Right renal pelvis (tissue), 4 donors: ENCODE results near the gene BDKRB2. TPM values are rescaled to one million over a fixed set of nuclear protein-coding genes. Genes with fewer than 3 reads are reported as not detected.

Experiments
- DNase-seq, 4 donors: peaks; one replicate each; pipeline ENCODE4 v3.0.0-alpha.2; 2013; ENCODE audit warnings: low read depth in 4 of 4, low spot score in 3 of 4, missing footprints in 1 of 4
- polyA plus RNA-seq, 4 donors: library from polyadenylated mRNA; unstranded; fragments of 120-200 nt; gene quantifications; one replicate each; pipeline ENCODE4 v1.2.1, GENCODE V29; 2013; ENCODE audit not compliant: insufficient read length in 4 of 4

BDKRB2 gene
- polyA plus RNA-seq, 4 donors = 3.2 to 3.7 (median 3.3) TPM

GRCh38 chr14:96173636-96174475 lies 30.8 kb upstream of the BDKRB2 start:
- DNase-seq = no peak

DNA sequence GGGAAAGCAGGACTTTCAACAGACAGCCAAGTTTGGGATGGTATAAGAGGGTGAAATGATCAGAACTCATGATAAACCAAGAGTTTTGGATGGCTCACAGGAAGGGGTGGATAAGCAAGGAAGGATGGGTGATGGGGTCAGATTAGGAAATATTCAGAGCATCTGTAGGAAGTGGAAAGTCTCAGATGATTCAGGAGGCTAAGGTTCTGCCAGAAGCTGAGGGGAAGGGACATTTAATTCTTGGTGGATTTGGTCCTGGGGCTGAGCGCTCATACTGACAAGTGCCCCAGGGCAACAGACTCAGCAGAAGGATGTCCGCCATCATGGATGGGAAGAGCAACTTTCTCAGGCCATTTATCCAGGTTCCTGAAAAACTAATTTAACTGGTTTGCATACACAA lies 28.4 kb upstream of the BDKRB2 start:
- DNase-seq = no peak

DNA sequence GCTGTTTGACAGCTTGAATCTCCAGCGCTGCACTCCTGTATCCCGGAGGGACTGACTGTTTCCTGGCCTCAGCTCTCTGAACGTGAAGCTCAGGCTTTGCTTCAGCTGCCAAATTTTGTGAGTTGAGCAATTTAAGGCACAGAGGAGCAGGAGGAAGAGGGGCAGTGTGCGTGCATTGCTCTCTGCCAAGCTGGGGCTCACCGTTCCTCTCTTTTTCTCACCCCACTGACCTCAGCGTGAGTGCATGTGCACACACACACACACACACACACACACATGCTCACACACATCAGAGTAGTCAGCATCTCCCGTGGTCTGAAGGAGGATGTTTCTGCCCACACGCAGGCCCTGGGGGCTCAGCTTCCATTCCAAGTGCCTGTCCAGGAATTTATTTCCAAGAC lies 27.8 kb upstream of the BDKRB2 start:
- no peak for DNase-seq

DNA sequence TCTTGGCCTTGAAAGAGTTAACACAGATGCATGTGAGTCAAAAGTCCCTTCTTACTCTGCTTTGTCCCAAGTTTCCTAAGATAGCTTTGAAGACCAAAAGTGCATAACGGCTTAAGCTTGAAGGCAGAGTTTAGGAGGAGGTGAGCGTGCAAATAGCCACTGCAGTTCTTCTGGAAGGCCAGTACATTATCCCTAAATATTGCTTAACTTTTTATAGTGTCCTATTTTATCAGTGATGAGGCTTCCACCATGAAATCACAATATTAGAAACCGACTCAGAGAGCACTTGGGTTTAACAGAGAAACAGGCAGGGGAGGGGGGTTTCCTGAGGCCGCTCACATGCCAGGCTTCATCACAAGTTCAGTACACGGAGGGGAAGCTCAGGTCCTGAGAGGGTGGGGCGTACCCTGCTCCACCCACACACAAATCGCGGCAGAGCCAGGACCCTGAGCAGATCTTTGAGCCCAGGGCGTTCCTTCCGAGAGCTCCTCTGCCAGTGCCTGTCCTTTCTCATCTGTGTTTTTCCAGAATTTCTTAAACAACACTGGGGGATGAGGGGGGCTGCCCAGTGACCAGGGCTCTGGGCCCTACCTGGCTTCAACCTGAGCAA lies 26.8 kb upstream of the BDKRB2 start:
- DNase-seq = no peak

DNA sequence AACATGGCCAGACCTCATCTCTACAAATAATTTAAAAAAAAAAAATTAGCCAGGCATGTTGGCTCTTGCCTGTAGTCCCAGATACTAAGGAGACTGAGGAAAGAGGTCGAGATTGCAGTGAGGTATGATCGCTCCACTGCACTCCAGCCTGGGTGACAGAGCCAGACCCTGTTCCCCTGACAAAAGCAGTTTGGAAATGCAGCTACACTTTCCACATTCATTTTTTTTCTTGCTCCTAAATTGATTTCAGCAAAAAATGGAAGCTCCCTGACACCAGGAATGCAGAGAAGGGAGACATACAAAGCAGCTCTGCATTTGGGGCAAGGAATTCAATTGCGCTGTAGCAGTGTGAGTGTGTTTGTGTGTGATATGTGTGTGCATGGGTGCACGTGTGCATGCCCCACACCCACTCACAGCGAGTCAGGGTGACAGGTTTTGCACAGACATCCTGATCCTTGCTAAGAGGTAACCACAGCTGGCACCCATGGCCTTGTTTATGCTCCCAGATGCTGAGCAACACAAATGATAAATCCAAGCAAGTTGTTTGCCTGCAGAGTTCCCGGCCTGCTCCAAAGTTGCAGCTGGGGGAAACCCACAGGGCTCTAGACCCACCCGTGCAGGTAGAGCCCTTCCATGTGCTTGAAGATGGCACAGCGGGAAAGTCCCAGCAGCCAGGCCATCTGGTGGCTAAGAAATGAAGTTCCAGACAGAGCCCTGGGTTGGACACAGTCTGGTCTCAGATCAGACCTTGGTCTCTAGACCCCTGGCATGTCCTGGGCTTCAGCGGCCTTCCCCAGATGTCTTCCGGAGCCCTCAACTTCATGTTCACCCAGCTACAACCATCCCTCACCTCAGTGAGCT lies 25.9 kb upstream of the BDKRB2 start:
- no peak for DNase-seq

DNA sequence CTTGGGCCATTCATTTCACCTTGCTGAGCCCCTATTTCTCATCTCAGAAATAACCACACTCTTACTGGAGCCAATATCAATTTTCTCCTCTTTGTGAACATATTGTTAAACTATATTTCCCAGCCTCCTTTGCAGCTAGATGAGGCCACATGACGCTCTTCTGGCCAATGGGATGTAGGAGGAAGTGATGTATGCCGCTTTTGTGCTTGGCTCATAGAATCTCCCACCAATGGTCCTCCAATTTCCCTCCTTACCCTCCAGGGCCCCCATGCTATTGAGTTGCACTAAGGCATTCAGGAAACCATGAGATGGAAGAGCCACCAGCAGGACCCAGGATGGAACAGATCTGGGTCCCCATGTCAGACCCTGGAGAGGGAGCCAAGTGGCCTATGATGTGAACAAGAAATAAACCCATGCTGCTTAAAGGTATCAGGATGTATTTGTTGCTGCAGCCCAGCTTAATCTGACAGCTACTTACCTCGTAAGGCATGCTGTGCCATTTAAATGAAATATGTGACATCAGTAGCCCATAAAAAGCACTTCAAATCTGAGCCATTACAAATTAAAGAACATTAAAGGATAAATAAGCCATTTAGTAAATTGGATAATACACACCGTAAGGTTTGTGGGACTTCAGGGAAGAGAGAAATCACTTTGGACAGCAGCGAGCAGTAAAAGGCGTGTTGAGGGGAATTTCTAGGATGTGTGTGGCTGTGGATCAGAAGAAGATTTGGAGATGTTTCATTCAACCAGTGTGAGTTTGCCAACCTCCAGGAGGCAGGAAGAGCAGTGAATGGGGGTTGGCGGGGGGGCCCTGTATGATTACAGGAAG lies 24.4 kb upstream of the BDKRB2 start:
- no peak for DNase-seq

DNA sequence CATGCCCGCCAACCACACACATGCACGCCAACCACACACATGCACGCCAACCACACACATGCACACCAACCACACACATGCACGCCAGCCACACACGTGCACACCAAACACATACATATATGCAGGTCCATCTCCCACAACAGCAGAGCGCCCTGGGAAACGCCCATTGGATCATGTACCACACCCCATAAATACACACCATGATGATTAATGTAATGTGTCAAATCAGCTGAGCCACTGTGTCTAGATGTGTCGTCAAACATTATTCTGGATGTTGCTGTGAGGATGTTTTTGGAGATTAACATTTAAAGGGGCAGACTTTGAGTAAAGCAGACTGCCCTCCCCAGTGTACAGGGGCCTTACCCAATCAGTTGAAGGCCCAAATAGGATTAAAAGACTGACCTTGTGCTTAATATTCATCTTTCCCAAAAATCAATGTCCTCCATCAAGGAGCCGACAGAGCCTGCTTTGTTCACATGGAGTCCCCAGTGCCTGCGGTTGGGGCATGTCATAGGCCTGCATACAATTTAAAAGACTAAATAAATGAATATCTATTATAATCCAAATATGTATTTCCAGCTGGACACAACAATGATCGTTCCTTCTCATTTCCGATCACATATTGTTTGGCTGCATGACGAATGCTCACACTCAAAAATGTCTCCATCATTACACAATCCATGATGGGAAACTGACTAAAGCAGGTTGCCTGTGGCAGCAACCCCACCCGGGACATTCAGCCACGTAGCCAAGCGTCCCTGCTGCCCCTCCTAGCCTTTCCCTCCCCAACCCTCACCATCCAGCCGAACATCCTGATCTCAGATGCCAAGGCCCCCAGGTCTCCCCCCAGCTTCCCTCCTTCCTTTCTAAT lies 23.2 kb upstream of the BDKRB2 start:
- no peak for DNase-seq

- no peak for DNase-seq
Measured at GRCh38 chr14:96182546-96182945, 22.1 kb upstream of the BDKRB2 start.

DNA sequence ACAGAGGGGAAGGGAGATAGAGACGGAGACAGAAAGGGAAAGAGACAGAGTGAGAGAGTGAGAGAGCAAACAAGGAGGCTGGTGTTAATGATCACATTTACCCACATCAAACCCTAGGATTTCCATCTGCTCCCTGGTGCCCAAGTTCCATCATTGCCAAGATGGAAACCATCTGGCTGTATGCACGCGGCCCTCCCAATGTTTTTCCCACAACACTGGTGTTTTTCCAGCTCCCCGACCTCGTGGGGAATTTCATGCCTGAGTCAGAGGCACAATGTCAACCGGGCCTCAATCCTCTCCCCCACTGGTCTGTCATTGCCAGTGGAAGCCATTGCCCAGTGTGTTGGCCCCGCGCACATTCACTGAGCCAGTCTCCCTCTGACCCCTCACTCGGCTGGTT lies 19.9 kb upstream of the BDKRB2 start:
- DNase-seq = no peak

GRCh38 chr14:96187216-96188031 lies 17.2 kb upstream of the BDKRB2 start:
- DNase-seq = no peak

GRCh38 chr14:96189281-96189711 lies 15.3 kb upstream of the BDKRB2 start:
- no peak for DNase-seq

DNA sequence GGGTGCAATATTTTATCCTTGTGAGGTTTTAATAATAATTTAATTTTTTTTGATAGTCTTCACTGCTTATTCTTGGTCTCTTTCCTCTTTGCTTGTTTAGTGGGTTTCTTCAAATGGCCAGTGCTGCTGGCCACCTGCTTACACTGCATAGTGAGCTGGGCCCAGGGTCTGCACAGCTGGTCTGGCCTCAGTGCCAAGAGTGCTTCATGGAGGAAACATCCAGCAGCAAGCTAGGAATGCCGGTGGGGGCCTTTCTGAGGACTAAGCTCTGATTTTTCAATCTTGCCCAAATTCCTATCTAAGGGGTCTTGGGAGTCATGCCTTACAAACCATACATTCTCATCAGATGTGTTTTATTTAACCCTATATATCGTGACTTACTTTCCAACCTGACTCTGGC lies 13.3 kb upstream of the BDKRB2 start:
- DNase-seq = no peak

- DNase-seq = no peak
Measured at GRCh38 chr14:96191841-96192462, 12.7 kb upstream of the BDKRB2 start.

GRCh38 chr14:96192975-96193805 lies 11.4 kb upstream of the BDKRB2 start:
- DNase-seq = no peak

DNA sequence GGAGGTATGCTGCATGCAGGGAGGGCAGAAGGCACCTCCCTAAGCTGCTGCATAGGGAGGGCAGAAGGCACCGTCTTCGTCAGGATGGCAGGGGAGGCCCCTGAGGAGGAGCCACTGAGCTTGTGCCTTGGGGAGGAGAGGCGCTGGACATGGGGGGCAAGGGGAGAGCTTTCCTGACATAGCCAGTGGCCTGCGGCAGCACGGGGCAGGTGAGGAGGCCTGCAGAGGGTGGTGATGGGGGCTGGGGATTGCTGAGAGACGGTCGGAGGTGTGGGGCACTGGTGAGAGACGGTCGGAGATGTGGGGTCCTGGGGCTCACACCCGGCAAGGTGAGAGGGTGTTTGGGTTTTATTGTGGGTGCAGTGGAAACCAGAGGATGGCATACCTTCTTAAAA lies 10.4 kb upstream of the BDKRB2 start:
- DNase-seq = no peak

DNA sequence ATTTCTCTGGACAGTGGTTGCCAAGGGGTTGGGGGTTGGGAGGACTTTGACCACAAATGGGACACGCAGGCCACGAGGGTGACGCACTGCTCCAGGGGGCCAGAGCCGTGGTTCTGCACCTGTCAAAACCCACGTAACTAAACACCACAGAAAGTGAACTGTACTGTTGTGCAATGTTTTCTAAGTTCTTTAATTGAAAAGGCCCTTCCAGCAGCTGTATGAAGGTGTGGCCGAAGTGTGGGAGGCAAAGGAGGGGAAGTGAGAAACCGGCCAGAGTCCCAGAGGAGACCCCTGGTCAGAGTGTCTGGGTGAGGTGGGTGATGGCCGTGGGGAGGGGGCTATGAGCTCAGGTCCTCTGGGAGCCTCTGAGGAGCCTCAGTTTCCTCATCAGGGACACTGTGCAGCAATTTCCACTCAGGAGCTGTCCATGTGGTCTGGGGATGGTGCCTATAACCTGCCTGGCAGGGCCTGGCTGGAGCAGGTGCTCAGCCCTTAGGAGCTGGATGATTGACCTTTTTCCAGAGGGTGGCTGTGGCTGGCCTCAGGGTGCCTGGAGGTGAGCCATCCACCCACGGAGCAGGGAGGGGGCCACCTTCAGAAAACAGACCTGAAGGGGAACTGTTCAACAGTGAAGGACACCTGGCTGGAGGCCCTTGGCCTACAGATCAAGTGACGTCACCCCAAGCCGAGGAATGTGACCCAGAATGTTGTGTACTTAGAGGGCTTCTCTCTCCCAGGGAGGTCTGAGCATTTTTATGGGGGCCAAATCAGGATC lies 9.8 kb upstream of the BDKRB2 start:
- no peak for DNase-seq
